GM13976 (cell line): ENCODE data around the gene NHLRC4.
"Not testable (repeated sequence)": the region's sequence is repeated elsewhere in the genome, so short reads cannot be mapped to it uniquely, and the experiment has no call there.

Experiments used
- DNase-seq: peaks from one replicate; pipeline ENCODE4 v3.0.0; 2012; ENCODE audit warnings: low spot score
- CTCF ChIP-seq: IDR thresholded peaks from 2 replicates; pipeline ENCODE4 v1.5.1; 2012; ENCODE audit warnings: borderline replicate concordance, mild to moderate bottlenecking; ENCODE audit not compliant: insufficient read depth; ENCODE audit errors: extremely low read depth, missing control alignments, control extremely low read depth
- in situ Hi-C: fragments of 300-500 bp; cut with MboI; formaldehyde crosslinking; loops from one replicate; pipeline ENCODE4 v1.12.0; 2022; ENCODE audit warnings: low sequenced_read_pairs, mixed read lengths, inconsistent platforms; ENCODE audit not compliant: unreplicated experiment

NHLRC4 gene

GRCh38 chr16:596736-597060, 29.9 kb downstream of the NHLRC4 start:
- no peak for DNase-seq
- no peak for TF ChIP-seq CTCF
- in situ Hi-C loops = no loop called here

GRCh38 chr16:597655-598054, 30.9 kb downstream of the NHLRC4 start:
- in situ Hi-C loops, DNase-seq: not testable (repeated sequence)

DNA sequence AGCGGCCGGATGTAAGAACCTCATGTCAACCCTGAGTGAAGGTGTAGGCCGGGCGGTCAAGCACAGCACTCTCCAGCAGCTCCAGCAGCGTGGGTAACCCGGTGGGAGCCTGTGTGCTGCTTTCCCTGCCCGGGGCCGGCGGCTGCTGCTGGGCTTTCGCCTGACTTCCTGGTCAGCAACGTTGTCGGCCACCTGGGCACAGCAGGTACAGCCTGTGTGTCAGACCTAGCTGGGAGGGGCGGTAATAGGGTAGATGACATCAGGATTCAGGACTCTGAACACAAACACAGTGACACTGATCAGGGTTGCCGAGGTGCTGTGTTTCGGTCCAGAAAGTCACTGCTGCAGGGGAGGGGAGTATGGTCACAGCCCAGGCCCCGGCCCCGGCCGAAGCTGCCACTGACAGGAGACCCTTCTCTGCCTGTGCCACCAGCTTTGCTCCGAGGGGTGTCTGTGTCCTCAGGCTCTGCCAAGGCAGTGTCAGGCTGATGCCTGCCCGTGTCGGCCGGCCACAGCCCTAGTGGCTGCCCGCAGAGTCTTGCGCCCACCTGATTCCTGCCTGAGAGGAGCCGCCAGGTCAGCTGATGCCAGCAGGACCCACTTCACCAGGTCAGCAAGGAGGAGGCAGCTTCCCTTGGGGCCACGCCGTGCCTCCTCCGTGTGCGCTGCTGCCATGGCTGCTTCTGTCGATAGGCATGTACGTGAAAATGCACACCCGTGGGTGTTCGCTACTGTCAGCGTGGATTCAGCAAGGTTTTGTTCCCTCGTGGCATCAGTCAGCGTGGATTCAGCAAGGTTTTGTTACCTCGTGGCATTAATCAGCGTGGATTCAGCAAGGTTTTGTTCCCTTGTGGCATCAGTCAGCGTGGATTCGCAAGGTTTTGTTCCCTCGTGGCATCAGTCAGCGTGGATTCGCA, 32.3 kb downstream of the NHLRC4 start:
- in situ Hi-C loops = no loop called here
- no peak for TF ChIP-seq CTCF
- no peak for DNase-seq

DNA sequence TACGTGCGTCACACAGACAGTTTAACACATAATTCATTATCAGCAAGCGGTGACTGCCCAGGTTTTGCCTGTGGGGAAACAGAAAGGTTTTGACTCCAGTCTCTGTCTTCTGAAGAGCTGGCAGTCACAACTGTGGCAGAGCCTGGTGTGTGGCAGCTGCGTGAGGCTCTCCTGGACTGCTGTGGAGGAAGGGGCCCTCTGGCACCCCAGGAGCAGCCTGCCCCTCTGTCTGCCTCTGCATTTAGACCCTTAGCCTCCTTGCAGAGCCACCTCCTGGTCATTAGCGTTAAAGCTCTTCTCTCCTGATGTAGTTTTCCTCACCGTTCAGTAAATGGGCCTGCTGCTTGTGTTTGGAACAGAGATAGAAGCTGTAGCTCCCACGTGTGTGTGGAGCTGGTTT, 34.0 kb downstream of the NHLRC4 start:
- DNase-seq = no peak
- TF ChIP-seq CTCF = no peak
- in situ Hi-C loops = no loop called here

GRCh38 chr16:603933-604332, 37.1 kb downstream of the NHLRC4 start:
- no peak for TF ChIP-seq CTCF
- in situ Hi-C loops = no loop called here

GRCh38 chr16:606656-607307, 40.0 kb downstream of the NHLRC4 start:
- no peak for DNase-seq
- no peak for TF ChIP-seq CTCF
- in situ Hi-C loops = no loop called here

More at GRCh38 chr16:603933-604332, 37.1 kb downstream of the NHLRC4 start:
- DNase-seq = no peak

GRCh38 chr16:608019-608418, 41.2 kb downstream of the NHLRC4 start:
- no peak for DNase-seq
- in situ Hi-C loops = no loop called here
- no peak for TF ChIP-seq CTCF
